ENCODE results near the gene SLC34A3. TPM values are rescaled to one million over a fixed set of nuclear protein-coding genes. Genes with fewer than 3 reads are reported as not detected.

The SLC34A3 gene
- total and polyA plus RNA-seq, 2 of the 8 experiments (the other 6 are each of a cell fraction or from before 2014, with no cell fraction given) = 0.08 TPM; not detected in 1

DNA sequence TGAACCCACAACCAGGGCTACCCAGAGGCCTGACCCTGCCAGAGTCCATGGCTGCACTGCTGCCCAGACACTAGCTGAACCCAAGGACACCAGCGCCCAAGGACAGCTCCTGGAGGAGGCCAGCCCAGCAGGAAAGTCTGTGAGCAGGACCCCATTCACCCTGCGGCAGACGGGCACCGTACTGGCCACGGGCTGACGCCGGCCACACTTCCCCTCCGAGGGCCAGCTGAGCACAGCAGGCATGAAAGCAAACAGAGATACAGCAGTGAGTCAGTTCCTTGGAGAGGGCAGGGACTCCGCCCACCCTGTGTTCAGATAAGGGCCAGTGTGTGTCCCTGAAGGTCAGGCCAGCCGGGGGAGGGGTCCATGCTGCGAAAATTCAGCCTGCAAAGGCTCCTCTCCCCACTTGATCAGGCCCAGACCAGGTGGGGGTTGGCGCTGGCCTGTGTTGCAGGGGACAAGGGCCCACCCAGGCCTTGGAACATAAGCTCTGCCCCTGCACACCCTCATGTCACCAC, 11.9 kb upstream of the SLC34A3 start:
- H3K79me2 ChIP-seq (ENCODE audit: control insufficient read depth in 1 of 2, insufficient read depth in 2 of 2, low read length in 2 of 2) = no peaks in the 10 kb centered on the region
- peaks cover 0 to 15% (median 9%) of the 10 kb centered on the region in 4 experiments; a peak in 5 of 7 replicates for H3K4me1 ChIP-seq (replicated peaks in 1 of 4; ENCODE audit: control insufficient read depth in 3 of 4, insufficient read depth in 4 of 4, low read length in 3 of 4)
- H2BK20ac ChIP-seq (ENCODE audit: low read length) = no peak overlapping the region
- H3K4me2 ChIP-seq (ENCODE audit: insufficient read depth in 1 of 2, low read depth in 2 of 2, low read length in 2 of 2) = no peak overlapping the region
- no peak overlapping the region for H3K4ac ChIP-seq (replicated peaks; ENCODE audit: insufficient read length, low read depth, low read length)
- no peak overlapping the region for H3K23ac ChIP-seq (ENCODE audit: insufficient read length)
- H3K56ac ChIP-seq (replicated peaks; ENCODE audit: insufficient read length, low read depth, low read length) = no peak overlapping the region
- H3K27me3 ChIP-seq (replicated peaks in 1 of 4; ENCODE audit: control insufficient read depth in 3 of 4, extremely low read depth in 1 of 4, insufficient read depth in 3 of 4, low read length in 3 of 4) = no peaks in the 10 kb centered on the region; a peak in 2 of 7 replicates
- H2AFZ ChIP-seq (ENCODE audit: low read length) = no peak overlapping the region
- H3K79me1 ChIP-seq (ENCODE audit: low read depth, low read length) = no peaks in the 10 kb centered on the region
- no peak overlapping the region for H4K8ac ChIP-seq (ENCODE audit: extremely low read depth, insufficient read depth, low read length)
- H4K20me1 ChIP-seq (replicated peaks in 1 of 2; ENCODE audit: control insufficient read depth in 1 of 2, insufficient read depth in 2 of 2, low read length in 2 of 2) = peaks cover 0 to 9% of the 10 kb centered on the region in 2 experiments
- ChIA-PET CTCF (ENCODE audit: partially characterized antibody) (interaction anchor here (0.9 to 20.2 kb wide), 9 partner anchors 12 to 271 kb away, joined by 3 to 204 read pairs (median 4); partner anchors contain the start of genes ANAPC2 and SSNA1), POLR2A (ENCODE audit: partially characterized antibody) (interaction anchor here (1.1 to 69.9 kb wide), 7 partner anchors 11 to 227 kb away, joined by 3 to 1462 read pairs (median 6); partner anchors contain the start of genes NDOR1, NELFB, PAXX and STPG3)
- H4K5ac ChIP-seq (ENCODE audit: insufficient read length, low read depth, low read length) = no peak overlapping the region
- H3K4me3 ChIP-seq (ENCODE audit: extremely low read depth in 1 of 4, insufficient read depth in 2 of 4, low read depth in 3 of 4, low read length in 4 of 4) = no peak overlapping the region
- H3K27ac ChIP-seq (ENCODE audit: low read depth, low read length) = no peak overlapping the region
- no peak overlapping the region for H4K91ac ChIP-seq (replicated peaks; ENCODE audit: insufficient read length, low read length)
- no peak overlapping the region for H3K18ac ChIP-seq (ENCODE audit: extremely low read depth, low read length)
- no peak for DNase-seq (ENCODE audit: low read depth in 1 of 2, low spot score in 2 of 2)
- 93% methylated on average over 12 of the region's 12 CpGs; no CpG with 5 or more reads in 1 of the 2 experiments for WGBS, 2 experiments (ENCODE audit: extremely low coverage in 1 of 2, insufficient coverage in 1 of 2, insufficient read length in 1 of 2, insufficient replicate concordance in 2 of 2, low coverage in 1 of 2, low lambda C conversion rate in 2 of 2, missing lambda C conversion rate in 1 of 2)
- peaks cover 16% of the 10 kb centered on the region; the same call in 1 of the 2 replicates for H3K23me2 ChIP-seq (ENCODE audit: low read depth, low read length)
- H2BK120ac ChIP-seq (replicated peaks; ENCODE audit: low read depth, low read length) = no peak overlapping the region
- peak overlapping the region; percentile 39; the same call in 1 of the 2 replicates for H2AK5ac ChIP-seq (ENCODE audit: low read depth, low read length)
- H3K9ac ChIP-seq (replicated peaks in 1 of 4; ENCODE audit: extremely low read depth in 1 of 4, low read depth in 3 of 4, low read length in 3 of 4) = no peak overlapping the region
- no peak overlapping the region for H2BK12ac ChIP-seq (ENCODE audit: low read depth, low read length)
- no peaks in the 10 kb centered on the region for H3K9me3 ChIP-seq (ENCODE audit: insufficient read depth in 2 of 2, low read depth in 1 of 2, low read length in 1 of 2)
- no peak overlapping the region for H2BK15ac ChIP-seq (ENCODE audit: low read length)
- no peak overlapping the region for H2BK5ac ChIP-seq (ENCODE audit: low read depth, low read length)
- FAIRE-seq = no peak
- H3K36me3 ChIP-seq (ENCODE audit: control insufficient read depth in 2 of 4, insufficient read depth in 4 of 4, low read length in 3 of 4) = peaks cover 0 to 22% (median 7%) of the 10 kb centered on the region in 4 experiments; a peak in 6 of 8 replicates
- H3K14ac ChIP-seq (ENCODE audit: insufficient read length) = no peak overlapping the region
- TF ChIP-seq TAF7 (optimal IDR thresholded peaks at IDR 0.05; ENCODE audit: borderline replicate concordance, low read depth, low read length) = no peak
- TF ChIP-seq EP300 (IDR thresholded peaks at IDR 0.05; ENCODE audit: borderline replicate concordance in 1 of 2, low read depth in 2 of 2, low read length in 2 of 2) = no peak
- no peak for TF ChIP-seq CHD2 (IDR thresholded peaks at IDR 0.05; ENCODE audit: low read length)
- no peak for TF ChIP-seq EGR1 (IDR thresholded peaks at IDR 0.05; ENCODE audit: borderline replicate concordance, low read depth, low read length)
- no peak for TF ChIP-seq SIX5 (IDR thresholded peaks at IDR 0.05; ENCODE audit: low read depth, low read length)
- TF ChIP-seq HDAC6 (IDR thresholded peaks at IDR 0.05; ENCODE audit: low read depth, low read length) = no peak
- no peak for TF ChIP-seq RAD21 (IDR thresholded peaks at IDR 0.05 in 1 of 2, conservative IDR thresholded peaks at IDR 0.05 in 1 of 2; ENCODE audit: low read depth in 2 of 2, low read length in 2 of 2)
- no peak for TF ChIP-seq SP4 (IDR thresholded peaks at IDR 0.05; ENCODE audit: low read length)
- TF ChIP-seq CEBPB (IDR thresholded peaks at IDR 0.05; ENCODE audit: low read depth, low read length) = no peak
- no peak for TF ChIP-seq HDAC2 (IDR thresholded peaks at IDR 0.05; ENCODE audit: borderline replicate concordance in 1 of 2, low read depth in 2 of 2, low read length in 2 of 2)
- TF ChIP-seq GABPA (IDR thresholded peaks at IDR 0.05; ENCODE audit: borderline replicate concordance, insufficient read depth, low read length) = no peak
- TF ChIP-seq PHF8 (conservative IDR thresholded peaks at IDR 0.05; ENCODE audit: low read depth, low read length) = no peak

Measured in H1 (cell line).